Astrocyte (in vitro differentiated cells and primary cell): ENCODE measurements around the gene DKC1.

Experiments used
- CTCF ChIP-seq: IDR thresholded peaks from 2 replicates; pipeline ENCODE4 v1.5.1; 2011; ENCODE audit warnings: low read depth, mild to moderate bottlenecking, inconsistent platforms, low read length, moderate library complexity; ENCODE audit not compliant: insufficient read depth
- EZH2 ChIP-seq: IDR thresholded peaks from 2 replicates; pipeline ENCODE4 v1.6.1; 2012; ENCODE audit warnings: mild to moderate bottlenecking, low read length, inconsistent platforms; ENCODE audit not compliant: insufficient read depth

GRCh38 chrX:154731184-154731583 lies 31.5 kb upstream of the DKC1 start:
- TF ChIP-seq CTCF (no peak), EZH2 (no peak)
